GDM1 (cell line): ENCODE results near the gene IGFL1.
"Not testable (repeated sequence)": the region's sequence is repeated elsewhere in the genome, so short reads cannot be mapped to it uniquely, and the experiment has no call there.

ENCODE experiments used
- DNase-seq: peaks from one replicate; lab custom pipeline; 2025; lab: John Stamatoyannopoulos, UW

IGFL1 gene

GRCh38 chr19:46229442-46229841 lies at the start of gene IGFL1:
TSS of gene IGFL1 (plus strand) at chr19:46229742. CDS start at chr19:46229775, 33 bp downstream.
- DNase-seq, result no peak

- DNase-seq, result no peak
Measured at GRCh38 chr19:46180701-46181387, 48.7 kb upstream of the IGFL1 start.

GRCh38 chr19:46181388-46181779 lies 48.2 kb upstream of the IGFL1 start:
- DNase-seq, result no peak

GRCh38 chr19:46182476-46182875 lies 47.1 kb upstream of the IGFL1 start:
- DNase-seq, result no peak

GRCh38 chr19:46184775-46185710 lies 44.5 kb upstream of the IGFL1 start:
- not testable (repeated sequence) for DNase-seq

GRCh38 chr19:46186101-46186716 lies 43.3 kb upstream of the IGFL1 start:
- DNase-seq, result no peak

- no peak for DNase-seq
Measured at GRCh38 chr19:46186717-46187101, 42.8 kb upstream of the IGFL1 start.

GRCh38 chr19:46189971-46190888 lies 39.3 kb upstream of the IGFL1 start:
- no peak for DNase-seq

- no peak for DNase-seq
Measured at GRCh38 chr19:46191356-46191755, 38.2 kb upstream of the IGFL1 start.

- DNase-seq, result no peak
Measured at GRCh38 chr19:46191972-46192371, 37.6 kb upstream of the IGFL1 start.

- DNase-seq, result not testable (repeated sequence)
Measured at GRCh38 chr19:46192626-46192991, 36.9 kb upstream of the IGFL1 start.

- no peak for DNase-seq
Measured at GRCh38 chr19:46192992-46193650, 36.4 kb upstream of the IGFL1 start.

- DNase-seq, result no peak
Measured at GRCh38 chr19:46193678-46194077, 35.9 kb upstream of the IGFL1 start.

- no peak for DNase-seq
Measured at GRCh38 chr19:46195104-46195503, 34.4 kb upstream of the IGFL1 start.

- not testable (repeated sequence) for DNase-seq
Measured at GRCh38 chr19:46195919-46196318, 33.6 kb upstream of the IGFL1 start.

- DNase-seq, result no peak
Measured at GRCh38 chr19:46196410-46197124, 33.0 kb upstream of the IGFL1 start.

- DNase-seq, result no peak
Measured at GRCh38 chr19:46197314-46198070, 32.0 kb upstream of the IGFL1 start.

GRCh38 chr19:46198756-46199155 lies 30.8 kb upstream of the IGFL1 start:
- no peak for DNase-seq

GRCh38 chr19:46201454-46202310 lies 27.9 kb upstream of the IGFL1 start:
- DNase-seq, result no peak
